Hypothalamus (tissue), 51 donors: Measurements from ENCODE around the gene UHRF2.

ENCODE experiments used
- DNase-seq, 51 donors: peaks; one replicate each; lab custom pipeline; 2025; lab: John Stamatoyannopoulos, UW

UHRF2 gene

DNA sequence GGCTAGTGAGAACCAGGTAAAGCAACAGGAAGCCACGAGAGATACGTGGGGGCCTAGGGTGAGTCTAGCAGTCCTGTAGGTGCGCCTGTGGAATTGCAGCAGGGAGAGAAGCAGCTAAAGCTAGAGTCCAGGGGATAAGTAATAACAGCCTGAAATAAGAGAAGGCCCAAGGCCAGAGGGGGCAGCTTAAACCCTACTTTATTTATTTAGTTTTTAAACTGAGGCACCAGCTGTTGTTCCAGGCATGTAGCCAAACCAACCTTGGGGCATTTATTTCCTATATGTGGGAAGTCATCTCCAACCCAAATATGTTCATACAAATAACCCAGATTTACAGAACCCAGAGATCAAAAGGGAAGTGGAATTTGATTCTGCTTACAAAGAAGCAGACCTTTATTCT, 139.0 kb downstream of the UHRF2 start:
- no peak for DNase-seq

DNA sequence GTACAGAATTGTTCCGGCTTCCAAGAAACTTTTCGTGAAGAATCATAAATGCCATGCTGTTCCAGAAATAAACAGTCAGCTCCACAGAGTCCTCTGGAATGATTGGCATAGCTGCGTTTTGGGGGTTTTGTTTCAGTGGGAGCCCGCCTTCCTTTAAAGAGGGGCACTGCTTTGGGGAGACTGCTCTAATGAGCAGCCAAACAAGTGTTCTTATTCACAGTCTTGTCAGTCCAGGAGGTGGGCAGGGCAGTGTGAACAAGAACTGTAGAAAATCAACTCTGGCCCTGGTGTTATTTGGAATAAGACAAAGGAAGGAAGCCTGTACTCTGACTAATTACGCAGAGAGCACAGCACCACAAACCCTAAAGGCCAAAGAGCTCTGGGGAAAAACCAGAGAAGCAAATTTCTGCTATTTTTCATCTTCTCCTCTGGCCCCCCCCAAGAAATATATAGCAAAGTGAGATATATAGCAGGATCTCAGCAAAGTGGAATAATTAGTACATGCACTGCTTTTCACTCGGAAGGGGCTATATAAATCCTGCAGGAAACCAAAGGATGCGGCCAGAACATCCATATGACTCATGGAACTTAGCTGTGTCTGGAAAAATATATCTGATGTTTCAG, 139.6 kb downstream of the UHRF2 start:
- peak in 1 of 51 donors; percentile 17 for DNase-seq

DNA sequence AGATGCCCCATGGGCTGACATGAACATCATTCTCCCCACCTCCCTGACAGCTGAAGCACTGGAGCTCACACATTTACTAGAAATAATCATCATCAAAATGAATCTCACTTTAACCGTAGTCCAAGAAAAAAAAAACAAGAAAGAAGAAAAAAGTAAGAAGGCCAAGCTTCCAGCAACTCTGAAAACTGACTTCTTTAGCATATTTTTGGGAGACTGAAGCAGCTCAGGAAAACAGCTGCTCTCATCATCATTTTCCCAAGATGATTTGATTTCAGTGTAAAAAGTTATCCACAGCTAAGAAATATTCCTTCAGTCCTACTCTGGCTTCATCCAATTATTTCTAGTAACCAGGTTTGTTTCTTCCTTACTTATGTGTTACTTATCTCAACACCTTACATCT, 140.9 kb downstream of the UHRF2 start:
- DNase-seq = no peak
